DND-41 (cell line): ENCODE data around the gene SMPDL3B.

Experiments
- ATAC-seq: fragments of 200-7000 bp; cut with Tn5 transposase; 3 replicates; pipeline ENCODE4 v1.9.1; 2021; ENCODE audit warnings: low read depth; ENCODE audit not compliant: insufficient read depth
- DNase-seq: peaks from one replicate; pipeline ENCODE4 v3.0.0-alpha.2; 2020
- H2AFZ ChIP-seq: 2 replicates; pipeline ENCODE4 v1.6.0; 2012; ENCODE audit warnings: low read depth, low read length
- H3K27ac ChIP-seq: 2 replicates; pipeline ENCODE4 v1.5.1; 2012; ENCODE audit warnings: low read length, inconsistent platforms
- H3K27me3 ChIP-seq: fragments of 200-600 bp; sonication (generic); 2 replicates; pipeline ENCODE4 v1.6.0; 2012; ENCODE audit warnings: low read length, mild to moderate bottlenecking, inconsistent platforms; ENCODE audit not compliant: insufficient read depth, poor library complexity
- H3K36me3 ChIP-seq: 2 replicates; pipeline ENCODE4 v1.5.1; 2012; ENCODE audit warnings: low read length, inconsistent platforms; ENCODE audit not compliant: insufficient read depth
- H3K4me1 ChIP-seq: 2 replicates; pipeline ENCODE4 v1.5.1; 2012; ENCODE audit warnings: mild to moderate bottlenecking, low read length; ENCODE audit not compliant: insufficient read depth
- H3K4me2 ChIP-seq: 2 replicates; pipeline ENCODE4 v1.6.0; 2012; ENCODE audit warnings: mild to moderate bottlenecking, moderate library complexity, low read length, inconsistent platforms; ENCODE audit not compliant: insufficient read depth
- H3K4me3 ChIP-seq, 2 experiments: fragments of 200-600 bp in 1 of 2; shearing (Covaris generic) in 1 of 2; 2 replicates each; pipeline ENCODE4 v1.5.1; 2012 to 2016; ENCODE audit warnings: inconsistent platforms in 2 of 2, low read length in 2 of 2, mild to moderate bottlenecking in 2 of 2, low read depth in 1 of 2, moderate library complexity in 1 of 2
- H3K79me2 ChIP-seq: 2 replicates; pipeline ENCODE4 v1.6.0; 2012; ENCODE audit warnings: low read length, inconsistent platforms; ENCODE audit not compliant: insufficient read depth
- H3K9ac ChIP-seq: 2 replicates; pipeline ENCODE4 v1.6.0; 2012; ENCODE audit warnings: low read depth, mild to moderate bottlenecking, inconsistent platforms, low read length, moderate library complexity
- H3K9me3 ChIP-seq: 2 replicates; pipeline ENCODE4 v1.5.1; 2012; ENCODE audit warnings: low read length, moderate library complexity, mild to moderate bottlenecking, inconsistent platforms; ENCODE audit not compliant: insufficient read depth, severe bottlenecking
- H4K20me1 ChIP-seq: 2 replicates; pipeline ENCODE4 v1.6.0; 2012; ENCODE audit warnings: low read length; ENCODE audit not compliant: insufficient read depth
- CTCF ChIP-seq: IDR thresholded peaks from 2 replicates; pipeline ENCODE4 v1.5.1; 2012; ENCODE audit warnings: borderline replicate concordance, low read length, moderate library complexity, mild to moderate bottlenecking; ENCODE audit not compliant: poor library complexity, severe bottlenecking; ENCODE audit errors: extremely low read depth
- EZH2 ChIP-seq: IDR thresholded peaks from 3 replicates; pipeline ENCODE4 v1.6.1; 2012; ENCODE audit warnings: borderline replicate concordance, low read depth, mild to moderate bottlenecking, moderate library complexity, low read length, inconsistent platforms; ENCODE audit not compliant: severe bottlenecking

The SMPDL3B gene

GRCh38 chr1:27889506-27889905 lies 45.3 kb upstream of the SMPDL3B start:
- Histone ChIP-seq H3K4me3 (no peak overlapping the region), H3K27me3 (no peaks in the 10 kb centered on the region), H3K4me1 (peaks cover 9% of the 10 kb centered on the region), H2AFZ (no peak overlapping the region), H3K9ac (no peak overlapping the region), H3K4me2 (no peak overlapping the region), H3K36me3 (peaks cover 43% of the 10 kb centered on the region), H3K27ac (no peak overlapping the region), H3K79me2 (no peaks in the 10 kb centered on the region), H3K9me3 (no peaks in the 10 kb centered on the region), H4K20me1 (no peaks in the 10 kb centered on the region)
- no peak for ATAC-seq
- DNase-seq: no peak
- TF ChIP-seq EZH2 (no peak), CTCF (no peak)

- H3K27me3 ChIP-seq: no peaks in the 10 kb centered on the region
- no peaks in the 10 kb centered on the region for H3K9me3 ChIP-seq
- no peak overlapping the region for H3K9ac ChIP-seq
- no peak overlapping the region for H3K4me2 ChIP-seq
- no peak overlapping the region for H3K27ac ChIP-seq
- no peak overlapping the region for H2AFZ ChIP-seq
- no peak for ATAC-seq
- no peak for DNase-seq
- no peaks in the 10 kb centered on the region for H4K20me1 ChIP-seq
- peaks cover 61% of the 10 kb centered on the region for H3K36me3 ChIP-seq
- H3K4me3 ChIP-seq: no peak overlapping the region
- no peaks in the 10 kb centered on the region for H3K79me2 ChIP-seq
- TF ChIP-seq CTCF (no peak), EZH2 (no peak)
- peaks cover 9% of the 10 kb centered on the region for H3K4me1 ChIP-seq
Observed at GRCh38 chr1:27891196-27891889, 43.5 kb upstream of the SMPDL3B start.

- H3K4me2 ChIP-seq: no peak overlapping the region
Observed at GRCh38 chr1:27894521-27894920, 40.3 kb upstream of the SMPDL3B start.

More at GRCh38 chr1:27894521-27894920, 40.3 kb upstream of the SMPDL3B start:
- H2AFZ ChIP-seq: no peak overlapping the region
- no peak for TF ChIP-seq CTCF
- TF ChIP-seq EZH2: no peak
- H3K79me2 ChIP-seq: no peaks in the 10 kb centered on the region
- DNase-seq (no peak), ATAC-seq (no peak)
- no peaks in the 10 kb centered on the region for H3K27me3 ChIP-seq
- H3K4me3 ChIP-seq: no peak overlapping the region
- H3K36me3 ChIP-seq: peaks cover 88% of the 10 kb centered on the region
- no peaks in the 10 kb centered on the region for H3K9me3 ChIP-seq
- no peaks in the 10 kb centered on the region for H4K20me1 ChIP-seq
- H3K27ac ChIP-seq: no peak overlapping the region
- H3K9ac ChIP-seq: no peak overlapping the region
- no peaks in the 10 kb centered on the region for H3K4me1 ChIP-seq
